EH (cell line): Measurements from ENCODE around the gene ALDH8A1.

Experiments used
- DNase-seq: peaks from one replicate; pipeline ENCODE4 v3.0.0-alpha.2; 2015; ENCODE audit warnings: low read depth

Gene ALDH8A1

DNA sequence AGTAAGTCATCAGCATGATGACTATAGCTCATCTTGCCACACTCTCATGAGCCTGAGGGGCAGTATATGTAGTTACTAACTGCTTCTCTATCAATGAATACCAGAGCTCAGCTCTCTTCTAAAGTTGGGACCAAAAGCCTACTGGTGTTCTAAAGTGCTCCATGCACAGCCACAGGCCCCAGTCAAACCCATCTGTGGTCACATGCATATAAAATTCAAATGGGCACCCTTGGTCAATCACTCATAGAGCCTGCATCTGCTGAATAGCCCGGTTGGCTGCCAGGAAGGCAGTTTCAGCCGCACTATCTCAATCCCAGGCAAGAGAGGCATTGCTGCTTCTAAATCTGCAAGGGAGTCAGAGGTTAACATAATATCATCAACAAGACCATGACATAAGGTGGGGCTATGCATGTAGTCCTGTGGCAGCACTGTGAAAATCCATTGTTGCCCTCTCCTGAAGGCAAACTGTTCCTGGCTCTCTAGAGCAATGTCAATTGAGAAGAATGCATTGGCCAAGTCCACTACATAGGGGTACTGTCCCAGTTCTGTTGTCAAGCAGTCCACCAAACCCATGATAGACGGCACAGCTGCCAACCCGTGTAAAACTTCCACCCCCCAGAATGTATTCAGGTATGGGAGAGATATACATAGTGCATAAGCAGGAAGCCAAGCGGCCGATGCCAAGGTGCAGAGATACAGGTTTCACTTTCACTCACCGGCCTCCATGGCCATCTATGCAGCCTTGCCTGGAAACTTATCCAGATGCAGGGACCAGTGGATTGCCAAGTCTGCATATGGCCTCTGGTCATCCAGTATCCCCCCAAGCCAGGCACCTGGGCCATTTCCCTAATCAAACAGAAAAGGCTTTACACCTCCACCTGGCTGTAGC is 76.2 kb downstream of the ALDH8A1 start:
- no peak for DNase-seq

GRCh38 chr6:134870677-134871498 is 79.0 kb downstream of the ALDH8A1 start:
- DNase-seq, result no peak

GRCh38 chr6:134868812-134869211 is 81.1 kb downstream of the ALDH8A1 start:
- DNase-seq, result no peak
